ENCODE results near the gene WBP2. TPM values are rescaled to one million over a fixed set of nuclear protein-coding genes. Genes with fewer than 3 reads are reported as not detected.

The WBP2 gene
- total and polyA plus RNA-seq, 2 of the 13 experiments (the other 11 are each of a cell fraction or from before 2014, with no cell fraction given), result 29.2 to 29.5 TPM

GRCh38 chr17:75892556-75893224 is 37.6 kb upstream of the WBP2 start (continued):
- no peak for TF ChIP-seq GLMP (CRISPR knock-in tag; IDR thresholded peaks at IDR 0.05; ENCODE audit: borderline replicate concordance)
- no peak for TF ChIP-seq XBP1 (CRISPR knock-in tag; IDR thresholded peaks at IDR 0.05)
- no peak for TF ChIP-seq HDAC6 (IDR thresholded peaks at IDR 0.05; ENCODE audit: low read depth, low read length)
- TF ChIP-seq ZNF713 (CRISPR knock-in tag; IDR thresholded peaks at IDR 0.05), result peak; percentile 79; the same call in 1 of the 2 replicates
- peak; percentile 65 for TF ChIP-seq FOXO1 (CRISPR knock-in tag; IDR thresholded peaks at IDR 0.05)
- no peak for TF ChIP-seq ZNF674 (CRISPR knock-in tag; IDR thresholded peaks at IDR 0.05; ENCODE audit: low read depth)
- peak; percentile 55 for TF ChIP-seq MAX (IDR thresholded peaks at IDR 0.05)
- peak; percentile 93; the same call in 1 of the 2 replicates for TF ChIP-seq PCBP1 (IDR thresholded peaks at IDR 0.05; ENCODE audit: borderline replicate concordance, low read depth, low read length)
- peak; percentile 22 for TF ChIP-seq CTCF (CRISPR knock-in tag; IDR thresholded peaks at IDR 0.05)
- no peak for TF ChIP-seq NR0B2 (CRISPR knock-in tag; IDR thresholded peaks at IDR 0.05)
- no peak for TF ChIP-seq ZNF773 (CRISPR knock-in tag; IDR thresholded peaks at IDR 0.05; ENCODE audit: borderline replicate concordance)
- 0 out of 2 replicates have a peak, but pooled peaks have one; percentile 12 for TF ChIP-seq ZNF333 (CRISPR knock-in tag; IDR thresholded peaks at IDR 0.05; ENCODE audit: borderline replicate concordance)
- TF ChIP-seq ZNF430 (CRISPR knock-in tag; IDR thresholded peaks at IDR 0.05), result peak; percentile 48; the same call in 1 of the 2 replicates
- no peak for TF ChIP-seq ZNF451 (CRISPR knock-in tag; IDR thresholded peaks at IDR 0.05)
- no peak for TF ChIP-seq HNRNPK (IDR thresholded peaks at IDR 0.05; ENCODE audit: low read depth, low read length, poor library complexity, severe bottlenecking)
- TF ChIP-seq THAP11 (CRISPR knock-in tag; IDR thresholded peaks at IDR 0.05), result 0 out of 2 replicates have a peak, but pooled peaks have one; percentile 38
- no peak for TF ChIP-seq GPBP1L1 (CRISPR knock-in tag; IDR thresholded peaks at IDR 0.05)
- TF ChIP-seq FOXA3 (CRISPR knock-in tag; IDR thresholded peaks at IDR 0.05), result no peak
- no peak for TF ChIP-seq CBX5 (CRISPR knock-in tag; IDR thresholded peaks at IDR 0.05; ENCODE audit: borderline replicate concordance)
- no peak for TF ChIP-seq ZNF460 (CRISPR knock-in tag; IDR thresholded peaks at IDR 0.05; ENCODE audit: borderline replicate concordance)
- TF ChIP-seq CREBL2 (CRISPR knock-in tag; IDR thresholded peaks at IDR 0.05; ENCODE audit: borderline replicate concordance), result no peak
- TF ChIP-seq ZSCAN20 (CRISPR knock-in tag; IDR thresholded peaks at IDR 0.05; ENCODE audit: borderline replicate concordance), result peak; percentile 61; the same call in 1 of the 2 replicates
- no peak for TF ChIP-seq CC2D1A (CRISPR knock-in tag; IDR thresholded peaks at IDR 0.05)
- TF ChIP-seq ZNF121 (CRISPR knock-in tag; IDR thresholded peaks at IDR 0.05), result peak; percentile 64; the same call in 1 of the 2 replicates
- TF ChIP-seq PLRG1 (conservative IDR thresholded peaks at IDR 0.05), result no peak

Measured in HepG2 (cell line).